Dedifferentiated amniotic fluid mesenchymal stem cell (primary cell): ENCODE data around the gene BRD3OS.

Source experiments
- DNase-seq: peaks from one replicate; pipeline ENCODE4 v3.0.0-alpha.2; 2016; ENCODE audit errors: extremely low spot score

Gene BRD3OS

GRCh38 chr9:134034215-134035040 is 9.1 kb downstream of the BRD3OS start:
- no peak for DNase-seq

GRCh38 chr9:134035041-134036039 is 10.1 kb downstream of the BRD3OS start:
- DNase-seq: no peak

- DNase-seq: no peak
Measured at GRCh38 chr9:134036130-134036529, 10.8 kb downstream of the BRD3OS start.

GRCh38 chr9:134037641-134038040 is 12.4 kb downstream of the BRD3OS start:
- no peak for DNase-seq

GRCh38 chr9:134039386-134040175 is 14.3 kb downstream of the BRD3OS start:
- no peak for DNase-seq

- no peak for DNase-seq
Measured at GRCh38 chr9:134040176-134040565, 14.9 kb downstream of the BRD3OS start.

- DNase-seq: no peak
Measured at GRCh38 chr9:134040781-134041648, 15.7 kb downstream of the BRD3OS start.

GRCh38 chr9:134041649-134041962 is 16.3 kb downstream of the BRD3OS start:
- DNase-seq: no peak

- no peak for DNase-seq
Measured at GRCh38 chr9:134043531-134043988, 18.3 kb downstream of the BRD3OS start.

GRCh38 chr9:134044944-134045343 is 19.7 kb downstream of the BRD3OS start:
- DNase-seq: no peak

GRCh38 chr9:134045841-134046544 is 20.7 kb downstream of the BRD3OS start:
- DNase-seq: no peak

GRCh38 chr9:134046894-134047681 is 21.8 kb downstream of the BRD3OS start:
- no peak for DNase-seq

GRCh38 chr9:134047868-134048581 is 22.7 kb downstream of the BRD3OS start:
- DNase-seq: no peak

GRCh38 chr9:134048582-134048968 is 23.3 kb downstream of the BRD3OS start:
- no peak for DNase-seq

- no peak for DNase-seq
Measured at GRCh38 chr9:134049236-134049635, 24.0 kb downstream of the BRD3OS start.

GRCh38 chr9:134049772-134050588 is 24.7 kb downstream of the BRD3OS start:
- DNase-seq: no peak

GRCh38 chr9:134050726-134051125 is 25.4 kb downstream of the BRD3OS start:
- DNase-seq: no peak

GRCh38 chr9:134051319-134051718 is 26.0 kb downstream of the BRD3OS start:
- no peak for DNase-seq
